GM23338 (cell line): Measurements from ENCODE around the gene SLC34A3. TPM values are rescaled to one million over a fixed set of nuclear protein-coding genes. Genes with fewer than 3 reads are reported as not detected.

Experiments
- ATAC-seq: fragments of 200-7000 bp; cut with Tn5 transposase; 3 replicates; pipeline ENCODE4 v1.9.1; 2020
- DNase-seq: peaks from one replicate; pipeline ENCODE4 v3.0.0-alpha.2; 2015; ENCODE audit warnings: low spot score
- H2AFZ ChIP-seq: fragments of 200-600 bp; sonication (generic); 2 replicates; pipeline ENCODE4 v1.8.0; 2016; ENCODE audit warnings: antibody characterized with exemption, mild to moderate bottlenecking, moderate library complexity
- H3F3A ChIP-seq: fragments of 200-600 bp; sonication (generic); replicated peaks from 2 replicates; pipeline ENCODE4 v1.8.0; 2017; ENCODE audit warnings: antibody characterized with exemption, mixed run types, low read depth
- H3K27ac ChIP-seq: fragments of 200-600 bp; sonication (generic); 2 replicates; pipeline ENCODE4 v1.6.1; 2016; ENCODE audit warnings: low read depth
- H3K27me3 ChIP-seq: fragments of 200-600 bp; sonication (generic); 2 replicates; pipeline ENCODE4 v1.8.0; 2016; ENCODE audit warnings: mild to moderate bottlenecking, mixed run types, moderate library complexity; ENCODE audit not compliant: insufficient read depth
- H3K36me3 ChIP-seq: fragments of 200-600 bp; sonication (generic); 2 replicates; pipeline ENCODE4 v1.8.0; 2016; ENCODE audit warnings: mild to moderate bottlenecking; ENCODE audit not compliant: insufficient read depth
- H3K4me1 ChIP-seq: fragments of 200-600 bp; sonication (generic); 2 replicates; pipeline ENCODE4 v1.8.0; 2016; ENCODE audit warnings: mild to moderate bottlenecking, moderate library complexity; ENCODE audit not compliant: insufficient read depth
- H3K4me2 ChIP-seq: fragments of 200-600 bp; sonication (generic); 2 replicates; pipeline ENCODE4 v1.7.1; 2017; ENCODE audit warnings: mixed run types
- H3K4me3 ChIP-seq: fragments of 200-600 bp; sonication (generic); 2 replicates; pipeline ENCODE4 v1.6.1; 2016; ENCODE audit warnings: mixed run types
- H3K79me2 ChIP-seq: fragments of 200-600 bp; sonication (generic); replicated peaks from 2 replicates; pipeline ENCODE4 v1.8.0; 2017; ENCODE audit warnings: mild to moderate bottlenecking; ENCODE audit not compliant: insufficient read depth
- H3K9me2 ChIP-seq: fragments of 200-600 bp; sonication (generic); 2 replicates; pipeline ENCODE4 v1.8.0; 2017; ENCODE audit not compliant: insufficient read depth
- H4K20me1 ChIP-seq: fragments of 200-600 bp; sonication (generic); replicated peaks from 2 replicates; pipeline ENCODE4 v1.8.0; 2017; ENCODE audit warnings: mild to moderate bottlenecking; ENCODE audit not compliant: insufficient read depth
- H3K27ac Mint-ChIP-seq: 2 replicates; pipeline ENCODE4 v1.8.0; 2020; ENCODE audit warnings: inconsistent platforms, mild to moderate bottlenecking, moderate library complexity, mixed read lengths
- H3K27me3 Mint-ChIP-seq: 3 replicates; pipeline ENCODE4 v1.8.0; 2022; ENCODE audit warnings: low read depth, mild to moderate bottlenecking, moderate library complexity, mixed read lengths, inconsistent platforms; ENCODE audit not compliant: insufficient read depth, poor library complexity
- H3K36me3 Mint-ChIP-seq: 3 replicates; pipeline ENCODE4 v1.8.0; 2021; ENCODE audit warnings: low read depth, mild to moderate bottlenecking, inconsistent platforms, moderate library complexity, mixed read lengths
- H3K4me1 Mint-ChIP-seq: 3 replicates; pipeline ENCODE4 v1.8.0; 2020; ENCODE audit warnings: mild to moderate bottlenecking, inconsistent platforms, mixed read lengths
- H3K4me3 Mint-ChIP-seq: 3 replicates; pipeline ENCODE4 v1.8.0; 2021; ENCODE audit warnings: moderate library complexity, mild to moderate bottlenecking, inconsistent platforms, mixed read lengths
- H3K9me3 Mint-ChIP-seq: 3 replicates; pipeline ENCODE4 v1.8.0; 2020; ENCODE audit warnings: moderate library complexity, mild to moderate bottlenecking, inconsistent platforms, mixed read lengths
- CREB1 ChIP-seq: fragments of 250-450 bp; sonication (Bioruptor Pico); IDR thresholded peaks from 2 replicates; pipeline ENCODE4 v1.5.0; 2020; ENCODE audit warnings: low read depth, mild to moderate bottlenecking, moderate library complexity
- EZH2 ChIP-seq: fragments of 200-600 bp; sonication (generic); IDR thresholded peaks from one replicate; pipeline ENCODE4 v1.8.0; 2017; ENCODE audit warnings: antibody characterized with exemption, mild to moderate bottlenecking, low read depth; ENCODE audit not compliant: unreplicated experiment
- EZH2phosphoT487 ChIP-seq: fragments of 200-600 bp; sonication (generic); IDR thresholded peaks from one replicate; pipeline ENCODE4 v1.8.1; 2018; ENCODE audit warnings: antibody characterized with exemption; ENCODE audit not compliant: unreplicated experiment
- JUNB ChIP-seq: IDR thresholded peaks from one replicate; pipeline ENCODE4 v1.6.1; 2016; ENCODE audit warnings: antibody characterized with exemption; ENCODE audit not compliant: unreplicated experiment
- POLR2AphosphoS5 ChIP-seq: IDR thresholded peaks from 2 replicates; pipeline ENCODE4 v1.6.1; 2016; ENCODE audit warnings: antibody characterized with exemption, low read depth
- ZNF331 ChIP-seq: fragments of 250-450 bp; sonication (Bioruptor Pico); IDR thresholded peaks from 2 replicates; pipeline ENCODE4 v1.5.0; 2020; ENCODE audit warnings: low read depth, mild to moderate bottlenecking, moderate library complexity
- ZNF462 ChIP-seq: fragments of 250-450 bp; sonication (Bioruptor Pico); IDR thresholded peaks from 2 replicates; pipeline ENCODE4 v1.5.0; 2020; ENCODE audit warnings: mild to moderate bottlenecking, moderate library complexity
- polyA plus RNA-seq: library from polyadenylated mRNA; unstranded; fragments of >200 nt; fragmentation: Nextera tagmentation; extraction: Ambion mirVana; gene quantifications from 2 replicates; pipeline ENCODE4 v1.2.1, GENCODE V29; 2016
- total RNA-seq: library from RNA; depleted of rRNA; stranded (reverse); fragments of >200 nt; shearing (Covaris generic); gene quantifications from 2 replicates; pipeline ENCODE4 v1.2.3, GENCODE V29; 2014

The SLC34A3 gene
- total and polyA plus RNA-seq, 2 experiments from 2014 or later, result not detected

- no peak overlapping the region for H3K27ac ChIP-seq
- H3K36me3 ChIP-seq, result no peaks in the 10 kb centered on the region
- no peak overlapping the region for H3K4me2 ChIP-seq
- H4K20me1 ChIP-seq, result 0 out of 2 replicates have a peak, but pooled peaks cover 5% of the 10 kb centered on the region
- ATAC-seq, result no peak
- Mint-ChIP-seq H3K9me3 (no peaks in the 10 kb centered on the region), H3K4me1 (peaks cover 3% of the 10 kb centered on the region), H3K27me3 (peaks cover 8% of the 10 kb centered on the region), H3K36me3 (peaks cover 21% of the 10 kb centered on the region), H3K4me3 (no peak overlapping the region), H3K27ac (no peak overlapping the region)
- H3F3A ChIP-seq, result 0 out of 2 replicates have a peak, but pooled peaks cover 4% of the 10 kb centered on the region
- no peak overlapping the region for H3K4me3 ChIP-seq
- DNase-seq, result no peak
- TF ChIP-seq ZNF331 (CRISPR knock-in tag) (no peak), JUNB (no peak), ZNF462 (CRISPR knock-in tag) (no peak), POLR2AphosphoS5 (no peak), CREB1 (CRISPR knock-in tag) (no peak), EZH2 (no peak), EZH2phosphoT487 (no peak)
- no peak overlapping the region for H2AFZ ChIP-seq
- H3K27me3 ChIP-seq, result no peaks in the 10 kb centered on the region
- peaks cover 16% of the 10 kb centered on the region for H3K79me2 ChIP-seq
- no peaks in the 10 kb centered on the region for H3K9me2 ChIP-seq
- H3K4me1 ChIP-seq, result peaks cover 6% of the 10 kb centered on the region; the same call in 1 of the 2 replicates
Observed at GRCh38 chr9:137182836-137183235, 47.9 kb upstream of the SLC34A3 start.
